Stimulated activated CD8-positive, alpha-beta memory T cell treated with anti-CD3 and anti-CD28 coated beads, Interleukin-12 subunit alpha, Interleukin-12 subunit beta, amount 100 ng/mL, for 4 hours (primary cell): ENCODE data around the gene ZCCHC7.
"Not testable (repeated sequence)": the region's sequence is repeated elsewhere in the genome, so short reads cannot be mapped to it uniquely, and the experiment has no call there.

ENCODE experiments used
- DNase-seq: peaks from one replicate; pipeline ENCODE4 v3.0.0-alpha.2; 2020; ENCODE audit warnings: low read depth

ZCCHC7 gene

DNA sequence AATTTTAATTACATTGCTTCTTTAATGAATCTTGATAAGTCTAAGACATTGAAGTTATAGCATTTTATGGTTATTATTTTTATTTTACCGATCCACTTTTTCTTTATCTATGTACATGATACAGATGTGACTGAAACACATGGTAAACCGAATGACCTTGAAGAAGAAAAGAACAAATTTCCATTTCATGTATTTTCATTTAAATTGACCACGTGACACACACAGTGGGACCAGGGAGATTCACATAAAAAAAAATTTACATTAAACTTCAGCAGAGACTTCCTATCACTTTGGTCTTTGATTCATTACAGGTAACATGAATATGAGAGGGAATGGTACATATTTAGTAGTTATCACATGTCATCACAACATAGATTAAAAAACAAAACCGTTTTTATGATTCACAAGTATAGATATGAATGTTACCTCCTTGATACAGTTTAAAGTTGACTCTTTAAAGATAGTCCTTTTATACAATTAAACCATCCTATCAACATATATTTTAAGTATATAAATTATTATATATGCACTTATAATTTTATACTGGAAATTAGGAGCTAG lies 133.1 kb downstream of the ZCCHC7 start:
- no peak for DNase-seq

GRCh38 chr9:37255187-37255586 lies 134.8 kb downstream of the ZCCHC7 start:
- no peak for DNase-seq

DNA sequence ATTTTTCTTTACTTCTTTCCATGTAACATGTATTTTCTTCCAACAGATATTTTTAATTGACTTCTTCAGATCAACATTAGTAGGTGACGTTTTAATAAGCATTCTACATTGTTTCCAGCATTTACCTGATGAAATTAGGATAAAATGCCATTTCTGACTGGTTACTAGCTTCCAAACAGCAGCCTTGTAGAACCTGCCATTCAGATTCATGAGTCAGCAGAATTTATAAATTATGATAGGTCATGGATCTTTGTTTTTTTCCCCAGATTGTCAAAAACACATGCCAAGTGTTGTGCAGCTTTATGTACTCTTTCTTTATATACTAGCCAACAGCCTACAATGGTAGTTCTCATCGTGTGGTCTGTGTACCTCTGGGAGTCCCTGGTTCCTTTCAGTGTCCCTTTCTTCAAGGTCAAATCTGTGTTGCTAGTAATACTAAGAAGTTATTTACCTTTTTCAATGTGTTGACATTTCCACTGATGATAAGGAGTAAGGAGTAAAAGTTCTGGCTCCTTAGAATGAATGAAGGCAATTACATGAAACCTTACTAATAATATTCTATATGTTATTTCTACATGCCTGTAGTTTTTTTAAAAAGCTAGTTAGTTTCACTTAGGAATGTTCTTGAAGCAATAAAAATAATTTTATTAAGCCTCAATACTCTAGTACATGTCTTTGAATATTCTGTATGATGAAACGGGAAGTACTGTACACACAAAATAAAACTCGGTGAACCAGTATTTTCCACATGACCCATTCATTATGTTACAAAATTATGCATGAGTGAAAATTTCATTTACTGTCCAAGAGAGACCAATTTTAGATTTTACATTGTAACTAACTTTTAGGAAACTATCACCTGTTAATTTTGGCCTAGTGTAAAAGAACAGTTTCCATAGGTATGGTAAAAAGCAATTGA lies 135.8 kb downstream of the ZCCHC7 start:
- DNase-seq, result no peak

- DNase-seq, result no peak
Measured at GRCh38 chr9:37259951-37260350, 139.6 kb downstream of the ZCCHC7 start.

- DNase-seq, result no peak
Measured at GRCh38 chr9:37262410-37262809, 142.0 kb downstream of the ZCCHC7 start.

DNA sequence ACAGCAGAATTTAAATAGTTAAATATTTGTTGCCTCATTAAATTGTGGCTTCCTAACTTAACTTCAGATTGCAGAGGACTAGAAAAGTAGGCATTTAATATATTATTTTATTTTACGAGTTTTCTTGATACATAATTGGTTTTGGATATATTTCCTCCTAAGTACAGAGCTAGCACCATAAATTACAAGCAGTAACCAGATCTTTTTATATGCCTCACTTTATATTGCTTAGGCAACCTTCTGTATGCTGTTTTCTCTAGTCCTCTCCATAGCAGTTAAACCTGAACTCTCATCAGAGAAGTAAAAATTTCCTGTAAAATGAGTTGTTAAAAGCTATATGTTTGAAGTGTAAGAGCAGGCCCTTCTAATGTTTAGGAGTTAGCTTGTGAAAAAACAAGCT lies 144.2 kb downstream of the ZCCHC7 start:
- DNase-seq, result no peak

DNA sequence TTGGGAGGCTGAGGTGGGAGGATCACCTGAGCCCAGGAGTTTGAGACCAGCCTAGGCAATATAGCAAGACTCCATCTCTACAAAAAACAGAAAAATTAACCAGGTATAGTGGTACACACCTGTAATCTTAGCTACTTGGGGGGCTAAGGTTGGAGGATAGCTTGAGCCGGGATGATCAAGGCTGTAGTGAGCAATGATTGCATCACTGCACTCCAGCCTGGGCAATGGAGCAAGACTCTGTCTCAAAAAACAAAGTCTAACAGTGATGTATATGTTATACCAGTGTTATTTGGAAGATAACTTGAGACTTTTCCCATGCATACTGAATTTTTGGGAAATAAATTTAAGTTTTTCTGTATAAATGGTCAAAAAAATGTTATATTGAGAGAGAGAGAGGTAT lies 146.3 kb downstream of the ZCCHC7 start:
- DNase-seq, result no peak

DNA sequence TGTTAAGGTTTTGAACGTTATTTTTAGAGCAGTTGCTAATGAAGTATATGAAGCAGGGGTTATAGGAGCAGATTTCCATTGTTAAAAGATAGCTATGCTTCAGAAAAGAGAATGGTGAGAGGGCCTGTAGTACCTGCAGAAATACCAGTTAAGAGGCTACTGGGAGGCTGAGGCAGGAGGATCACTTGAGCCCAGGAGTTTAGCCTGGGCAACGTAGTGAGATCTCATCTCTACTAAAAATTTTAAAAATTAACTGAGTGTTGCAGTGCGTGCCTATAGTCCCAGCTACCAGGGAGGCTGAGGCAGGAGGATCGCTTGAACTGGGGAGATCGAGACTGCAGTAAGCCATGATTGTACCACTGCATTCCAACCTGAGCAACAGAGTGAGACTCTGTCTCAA lies 148.8 kb downstream of the ZCCHC7 start:
- DNase-seq, result no peak

DNA sequence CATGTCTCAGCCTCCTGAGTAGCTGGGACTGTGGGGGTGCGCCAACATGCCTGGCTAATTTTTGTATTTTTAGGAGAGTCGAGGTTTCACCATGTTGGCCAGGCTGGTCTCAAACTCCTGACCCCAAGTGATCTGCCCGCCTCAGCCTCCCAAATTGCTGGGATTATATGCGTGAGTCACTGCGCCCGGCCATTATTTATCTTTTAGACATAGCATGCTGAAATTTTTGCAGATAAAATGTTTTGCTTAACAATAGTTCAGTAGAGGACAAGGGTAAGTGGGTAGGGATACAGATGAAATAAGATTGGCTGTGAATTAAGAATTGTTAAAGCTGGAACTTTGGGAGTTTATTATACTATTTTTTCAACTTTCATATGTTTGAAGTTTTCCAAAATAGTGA lies 151.3 kb downstream of the ZCCHC7 start:
- DNase-seq, result no peak

DNA sequence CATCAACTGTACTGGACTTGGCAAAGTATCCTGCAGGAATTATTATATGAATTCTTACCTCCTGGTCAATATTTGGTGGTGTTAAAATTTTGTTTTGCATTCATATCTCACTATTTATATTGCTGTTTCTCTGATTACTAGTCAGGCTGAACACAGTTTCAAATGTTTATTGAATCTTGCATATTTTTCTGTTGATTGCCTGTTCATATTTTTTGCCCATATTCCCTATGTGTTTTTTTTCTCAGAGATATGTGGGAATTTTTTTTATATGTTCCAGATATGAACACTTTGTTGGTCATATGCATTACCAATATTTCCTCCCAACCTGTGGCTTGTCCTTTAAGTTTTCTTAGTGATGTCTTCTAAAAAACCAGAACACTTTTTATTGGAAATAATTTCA lies 153.2 kb downstream of the ZCCHC7 start:
- no peak for DNase-seq

DNA sequence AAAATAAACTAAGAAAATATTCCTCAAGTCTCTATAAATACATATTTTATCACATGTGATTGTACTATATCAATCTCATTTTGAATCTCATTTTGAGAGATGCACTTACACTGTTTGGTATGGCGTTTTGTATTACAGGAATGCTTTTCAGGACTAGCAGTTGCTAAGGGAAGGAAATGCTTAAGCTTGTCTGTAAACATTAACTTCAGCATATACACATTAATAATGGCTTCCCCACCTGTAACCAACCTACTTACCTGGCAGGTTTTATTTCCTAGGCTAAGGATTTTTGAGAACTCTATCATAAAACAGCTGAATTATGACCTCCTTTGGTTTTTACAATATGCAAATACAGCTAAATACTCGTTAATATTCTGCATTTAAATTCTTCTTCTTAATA lies 161.2 kb downstream of the ZCCHC7 start:
- DNase-seq, result no peak

GRCh38 chr9:37283730-37284325 lies 163.5 kb downstream of the ZCCHC7 start:
- no peak for DNase-seq

- DNase-seq, result no peak
Measured at GRCh38 chr9:37284636-37285035, 164.3 kb downstream of the ZCCHC7 start.

DNA sequence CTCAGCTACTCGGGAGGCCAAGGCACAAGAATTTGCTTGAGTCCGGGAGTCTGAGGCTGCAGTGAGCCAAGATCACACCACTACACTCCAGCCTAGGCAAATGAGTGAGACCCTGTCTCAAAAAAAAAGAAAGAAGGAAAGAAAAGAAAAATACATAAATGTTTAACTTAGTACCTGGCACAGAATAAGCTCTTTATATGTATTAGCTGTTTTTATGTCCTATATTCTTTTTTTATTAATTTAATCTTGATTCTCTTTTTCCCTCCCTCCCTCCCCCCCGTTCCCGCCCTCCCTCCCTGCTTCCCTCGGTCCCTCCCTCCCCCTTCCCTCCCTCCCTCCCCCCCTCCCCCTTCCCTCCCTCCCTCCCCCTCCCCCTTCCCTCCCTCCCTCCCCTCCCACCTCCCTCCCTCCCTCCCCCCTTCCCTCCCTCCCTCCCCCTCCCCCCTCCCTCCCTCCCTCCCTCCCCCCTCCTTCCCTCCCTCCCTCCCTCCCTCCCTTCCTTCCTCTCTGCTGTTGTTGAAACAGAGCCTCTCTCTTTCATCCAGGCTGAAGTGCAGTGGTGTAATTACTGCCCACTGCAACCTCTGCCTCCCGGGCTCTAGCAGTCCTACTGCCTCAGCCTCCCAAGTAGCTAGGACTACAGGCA lies 166.3 kb downstream of the ZCCHC7 start:
- no peak for DNase-seq

GRCh38 chr9:37287317-37287716 lies 166.9 kb downstream of the ZCCHC7 start:
- DNase-seq, result no peak

GRCh38 chr9:37289631-37290030 lies 169.3 kb downstream of the ZCCHC7 start:
- no peak for DNase-seq

DNA sequence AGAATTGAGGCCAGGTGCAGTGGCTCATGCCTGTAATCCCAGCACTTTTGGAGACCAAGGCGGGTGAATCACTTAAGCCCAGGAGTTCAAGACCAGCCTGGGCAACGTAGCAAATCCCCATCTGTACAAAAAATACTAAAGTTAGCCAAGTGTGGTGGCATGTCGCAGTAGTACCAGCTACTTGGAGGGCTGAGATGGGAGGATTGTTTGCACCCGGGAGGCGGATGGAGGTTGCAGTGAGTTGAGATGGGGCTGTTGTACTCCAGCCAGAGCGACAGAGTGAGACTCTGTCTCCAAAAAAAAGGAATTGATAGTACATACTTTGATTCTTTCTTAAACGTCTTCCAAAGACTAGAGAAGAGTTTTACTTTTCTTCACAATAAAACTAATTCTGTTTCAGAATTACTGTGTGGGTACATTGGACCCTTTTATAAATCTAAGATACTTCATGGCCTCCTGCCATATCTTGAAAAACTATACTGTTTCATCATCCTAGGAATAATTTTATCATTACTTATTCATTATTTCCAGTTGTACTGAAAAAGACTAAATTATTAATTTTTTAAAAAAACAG lies 170.1 kb downstream of the ZCCHC7 start:
- DNase-seq, result no peak

DNA sequence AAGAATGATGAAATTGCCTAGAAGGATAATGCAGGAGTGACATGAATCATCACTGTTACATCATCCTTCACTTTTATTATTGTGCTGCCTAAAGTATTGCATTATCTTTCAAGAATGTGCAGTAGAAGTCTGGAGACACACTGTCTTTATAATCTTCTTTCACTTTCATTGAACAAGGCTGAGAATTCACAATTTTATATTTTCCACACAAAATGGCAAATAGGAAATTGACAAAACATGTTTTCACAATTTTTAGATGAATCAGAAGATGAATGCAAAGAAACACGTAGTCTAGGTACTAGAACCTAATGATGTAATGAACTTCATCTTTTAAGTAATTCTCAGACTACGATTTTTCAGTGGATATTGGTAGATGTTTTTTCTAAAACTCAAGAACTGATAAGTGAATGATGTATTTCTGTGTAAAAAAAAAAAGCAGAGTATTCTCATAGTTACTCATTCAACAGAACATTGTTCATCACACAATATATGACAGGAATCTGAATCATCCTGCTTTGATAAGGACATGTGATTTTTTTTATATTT lies 170.6 kb downstream of the ZCCHC7 start:
- DNase-seq, result no peak

- DNase-seq, result not testable (repeated sequence)
Measured at GRCh38 chr9:37291612-37292238, 171.4 kb downstream of the ZCCHC7 start.

- DNase-seq, result no peak
Measured at GRCh38 chr9:37292896-37293295, 172.5 kb downstream of the ZCCHC7 start.

DNA sequence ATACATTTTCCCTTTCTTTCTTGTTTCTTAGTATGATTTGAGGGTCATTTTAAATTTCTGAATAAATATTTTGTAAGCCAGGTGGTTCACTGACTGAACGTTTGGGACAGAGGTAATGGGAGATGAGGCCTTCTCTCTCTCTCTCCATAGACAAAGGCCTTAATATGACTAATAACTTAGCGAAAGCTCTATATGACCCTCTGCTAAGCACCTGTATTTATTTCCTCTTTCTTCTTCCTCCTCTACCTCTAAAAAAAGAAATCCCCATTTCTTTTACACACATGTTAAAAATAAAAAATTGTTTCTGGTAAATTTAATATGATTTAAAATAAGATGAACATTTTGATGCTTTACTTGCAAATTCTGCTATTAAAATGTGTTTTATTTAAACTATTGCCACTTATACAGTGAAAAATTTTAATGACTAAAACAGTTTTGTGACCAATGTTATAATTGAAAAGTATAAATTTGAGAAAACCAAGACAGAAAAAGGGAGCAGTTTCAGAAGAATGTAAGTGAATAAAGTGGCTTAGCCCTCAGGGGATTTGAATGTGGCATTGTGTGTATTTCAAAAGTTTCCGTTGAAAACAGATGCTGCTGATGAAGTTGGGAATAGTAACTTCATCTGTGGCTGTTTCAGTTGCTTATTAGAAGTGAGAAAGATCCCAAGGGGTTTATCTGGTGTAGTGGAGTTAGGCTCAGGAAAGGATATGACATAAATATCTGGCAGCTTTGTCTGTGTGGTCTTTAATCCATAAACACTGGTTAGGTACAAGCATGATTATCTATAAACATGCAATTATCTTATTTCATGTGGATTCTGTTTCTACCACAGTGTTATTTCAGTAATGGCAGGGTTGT lies 173.5 kb downstream of the ZCCHC7 start:
- no peak for DNase-seq
